GM08714 (cell line): ENCODE results near the gene ATP5F1B.
"Not testable (repeated sequence)": the region's sequence is repeated elsewhere in the genome, so short reads cannot be mapped to it uniquely, and the experiment has no call there.

Experiments used
- H3K4me3 ChIP-seq: fragments of 200-500 bp; sonication (Bioruptor generic); 2 replicates; pipeline ENCODE4 v1.5.1; 2014; ENCODE audit warnings: mild to moderate bottlenecking, low read length, inconsistent platforms
- ZNF274 ChIP-seq: IDR thresholded peaks from 2 replicates; pipeline ENCODE4 v1.6.1; 2012; ENCODE audit warnings: mild to moderate bottlenecking, low read depth, low read length

Gene ATP5F1B

DNA sequence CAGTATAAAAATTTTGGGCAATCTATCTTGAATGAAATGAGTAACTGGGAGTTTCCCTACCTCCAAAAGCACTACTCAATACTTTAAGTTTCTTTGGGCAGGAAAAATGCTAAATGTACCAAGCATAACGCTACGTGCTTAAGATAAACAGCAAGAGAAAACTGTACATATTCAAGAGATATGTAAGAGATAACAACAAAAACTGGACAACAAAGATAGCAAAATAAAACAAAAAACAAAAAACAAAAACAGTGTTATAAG is 22.3 kb upstream of the ATP5F1B start:
- no peak for TF ChIP-seq ZNF274
- no peak overlapping the region for H3K4me3 ChIP-seq

DNA sequence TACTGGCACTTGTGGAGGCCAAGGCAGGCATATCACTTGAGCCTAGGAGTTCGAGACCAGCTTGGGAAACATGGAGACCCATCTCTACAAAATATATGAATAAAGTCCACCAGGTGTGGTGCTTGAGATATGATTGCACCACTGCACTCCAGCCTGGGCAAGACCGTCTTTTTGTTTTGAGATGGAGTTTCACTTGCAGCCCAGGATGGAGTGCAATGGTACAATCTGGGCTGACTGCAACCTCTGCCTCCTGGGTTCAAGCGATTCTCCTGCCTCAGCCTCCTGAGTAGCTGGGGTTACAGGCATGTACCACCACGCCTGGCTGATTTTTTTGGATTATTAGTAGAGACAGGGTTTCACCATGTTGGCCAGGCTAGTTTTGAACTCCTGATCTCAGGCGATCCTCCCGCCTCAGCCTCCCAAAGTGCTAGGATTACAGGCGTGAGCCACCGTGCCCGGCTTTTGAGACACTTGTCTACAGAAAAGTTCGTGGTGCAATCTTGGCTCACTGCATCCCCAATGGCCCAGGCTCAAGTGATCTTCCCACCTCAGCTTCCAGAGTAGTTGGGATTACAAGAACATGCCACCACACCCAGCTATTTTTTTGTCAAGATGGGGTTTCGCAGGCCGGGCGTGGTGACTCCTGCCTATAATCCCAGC is 16.3 kb upstream of the ATP5F1B start:
- H3K4me3 ChIP-seq = no peak overlapping the region
- no peak for TF ChIP-seq ZNF274

GRCh38 chr12:56661560-56661959 is 15.8 kb upstream of the ATP5F1B start:
- TF ChIP-seq ZNF274 = no peak

GRCh38 chr12:56658921-56659320 is 13.1 kb upstream of the ATP5F1B start:
- TF ChIP-seq ZNF274 = no peak
- no peak overlapping the region for H3K4me3 ChIP-seq

More at GRCh38 chr12:56661560-56661959, 15.8 kb upstream of the ATP5F1B start:
- no peak overlapping the region for H3K4me3 ChIP-seq

DNA sequence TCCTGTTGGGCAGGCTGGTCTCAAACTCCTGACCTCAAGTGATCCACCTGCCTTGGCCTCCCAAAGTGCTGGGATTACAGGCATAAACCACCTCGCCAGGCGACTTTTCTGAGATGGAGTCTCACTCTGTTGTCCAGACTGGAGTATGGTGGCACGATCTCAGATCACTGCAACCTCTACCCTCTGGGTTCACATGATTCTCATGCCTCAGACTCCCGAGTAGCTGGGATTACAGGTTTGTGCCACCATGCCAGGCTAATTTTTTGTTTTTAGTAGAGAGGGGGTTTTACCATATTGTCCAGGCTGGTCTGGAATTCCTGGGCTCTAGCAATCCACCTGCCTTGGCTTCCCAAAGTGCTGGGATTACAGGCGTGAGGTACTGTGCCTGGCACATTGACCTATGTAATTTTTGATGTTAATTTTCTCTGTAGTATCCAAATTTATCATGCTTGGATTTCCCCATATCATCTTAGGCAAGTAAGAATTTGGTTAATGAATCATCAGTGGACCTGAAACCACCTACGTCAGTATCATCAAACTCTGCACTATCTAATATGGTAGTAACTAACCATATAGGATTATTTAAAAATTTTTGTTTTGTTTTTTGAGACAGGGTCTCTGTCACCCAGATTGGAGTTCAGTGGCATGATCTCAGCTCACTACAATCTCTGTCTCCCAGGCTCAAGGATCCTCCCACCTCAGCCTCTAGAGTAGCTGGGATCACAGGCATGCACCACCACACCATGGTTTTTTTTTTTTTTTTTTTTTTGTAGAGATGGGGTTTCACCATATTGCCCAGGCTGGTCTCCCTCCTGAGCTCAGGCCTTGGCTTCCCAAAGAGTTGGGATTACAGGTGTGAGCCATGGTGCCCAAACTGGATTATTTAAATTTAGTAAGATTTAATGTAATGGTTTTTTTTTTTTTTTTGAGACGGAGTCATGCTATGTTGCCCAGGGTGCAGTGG is 11.9 kb upstream of the ATP5F1B start:
- TF ChIP-seq ZNF274 = no peak

GRCh38 chr12:56653781-56654180 is 8.0 kb upstream of the ATP5F1B start:
- H3K4me3 ChIP-seq = not testable (repeated sequence)

More for the DNA sequence above, 11.9 kb upstream of the ATP5F1B start:
- no peak overlapping the region for H3K4me3 ChIP-seq

DNA sequence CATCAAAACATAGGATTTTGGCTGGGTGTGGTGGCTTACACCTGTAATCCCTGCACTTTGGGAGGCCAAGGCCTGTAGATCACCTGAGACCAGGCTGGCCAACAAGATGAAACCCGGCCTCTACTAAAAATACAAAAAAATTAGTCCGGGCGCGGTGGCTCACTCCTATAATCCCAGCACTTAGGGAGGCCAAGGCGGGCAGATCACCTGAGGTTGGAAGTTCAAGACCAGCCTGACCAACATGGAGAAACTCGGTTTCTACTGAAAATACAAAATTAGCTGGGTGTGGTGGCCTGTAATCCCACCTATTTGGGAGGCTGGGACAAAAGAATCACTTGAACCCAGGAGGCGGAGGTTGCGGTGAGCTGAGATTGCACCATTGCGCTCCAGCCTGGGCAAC is 2.2 kb upstream of the ATP5F1B start:
- H3K4me3 ChIP-seq = not testable (repeated sequence)

GRCh38 chr12:56645201-56645716 is 525 bp downstream of the ATP5F1B start:
- TF ChIP-seq ZNF274 = no peak
- H3K4me3 ChIP-seq = peak overlapping the region; percentile 92

DNA sequence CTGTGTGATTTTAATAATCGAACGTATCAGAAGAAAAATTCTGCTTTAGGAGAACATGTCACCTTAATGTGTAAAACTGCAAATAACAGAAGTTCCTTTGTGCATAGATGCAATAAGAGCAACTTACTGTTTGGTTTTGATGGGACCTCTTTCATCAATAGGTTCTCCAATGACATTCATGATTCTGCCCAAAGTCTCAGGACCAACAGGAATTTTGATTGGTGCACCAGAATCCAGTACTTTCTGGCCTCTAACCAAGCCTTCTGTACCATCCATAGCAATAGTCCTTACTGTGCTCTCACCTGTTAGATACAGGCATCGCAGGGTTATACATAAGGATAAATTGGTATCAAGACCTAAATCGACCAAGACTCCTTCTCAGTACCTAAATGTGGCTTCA is 1.1 kb downstream of the ATP5F1B start:
- TF ChIP-seq ZNF274 = no peak
- H3K4me3 ChIP-seq = peak overlapping the region; percentile 92

DNA sequence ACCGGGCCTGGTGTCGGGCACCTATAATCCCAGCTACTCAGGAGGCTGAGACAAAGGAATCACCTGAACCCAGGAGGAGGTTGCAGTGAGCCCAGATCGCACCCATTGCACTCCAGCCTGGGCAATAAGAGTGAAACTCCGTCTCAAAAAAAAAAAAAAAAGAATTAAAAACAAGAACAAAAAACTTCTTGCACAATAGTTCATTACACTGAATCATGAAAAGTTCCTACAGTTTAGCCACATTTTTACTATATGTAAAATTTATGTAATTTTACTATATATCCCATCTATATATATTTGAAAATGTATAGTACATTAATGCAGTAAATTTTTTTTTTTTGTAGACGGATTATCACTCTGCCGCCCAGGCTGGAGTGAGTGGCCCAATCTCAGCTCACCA is 4.6 kb downstream of the ATP5F1B start:
- TF ChIP-seq ZNF274 = no peak
- H3K4me3 ChIP-seq = no peak overlapping the region

- H3K4me3 ChIP-seq = no peak overlapping the region
- no peak for TF ChIP-seq ZNF274
These were observed 8.2 kb downstream of the ATP5F1B start for GRCh38 chr12:56637621-56638020.

DNA sequence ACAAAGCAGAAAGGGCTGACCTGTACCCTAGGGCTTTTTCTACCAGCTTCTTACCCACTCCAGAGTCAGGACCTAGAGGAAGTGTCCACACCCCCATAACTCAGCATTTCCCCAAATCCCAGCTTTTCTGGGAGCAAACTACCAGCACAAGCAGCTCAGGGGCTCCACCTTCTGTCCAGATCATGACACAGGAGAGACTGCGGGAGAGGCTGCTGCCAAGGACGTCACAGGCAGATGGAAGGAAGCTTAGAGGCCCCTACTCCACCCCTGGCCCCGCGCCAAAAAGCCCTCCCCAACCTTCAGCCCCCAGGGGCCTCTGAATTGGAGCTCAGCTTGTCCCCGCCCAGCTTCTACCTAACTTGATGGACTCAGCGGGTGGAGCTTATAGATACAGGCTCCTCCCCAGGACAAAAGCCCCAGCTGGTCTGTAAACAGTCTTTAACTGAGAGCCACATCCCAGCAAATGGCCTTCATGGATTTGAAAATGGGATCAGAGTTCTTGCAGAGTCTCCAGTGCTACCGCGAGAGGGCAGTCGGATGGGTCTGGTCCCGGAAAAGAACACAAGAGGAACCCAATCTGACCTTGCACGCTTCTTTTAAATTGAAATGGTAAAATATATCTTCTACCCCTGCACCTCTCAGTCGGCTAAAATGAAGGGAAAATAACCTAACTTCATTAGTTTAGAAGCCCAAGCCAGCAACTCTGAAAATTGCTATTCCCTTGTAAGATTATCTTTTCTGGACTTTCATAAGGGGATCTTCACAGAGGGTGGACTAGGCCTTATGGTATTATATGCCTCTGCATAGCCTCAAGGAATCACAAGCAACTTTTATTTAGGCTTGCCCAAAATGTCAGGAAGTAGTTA is 8.9 kb downstream of the ATP5F1B start:
- peak overlapping the region; percentile 78; the same call in 1 of the 2 replicates for H3K4me3 ChIP-seq
- no peak for TF ChIP-seq ZNF274

DNA sequence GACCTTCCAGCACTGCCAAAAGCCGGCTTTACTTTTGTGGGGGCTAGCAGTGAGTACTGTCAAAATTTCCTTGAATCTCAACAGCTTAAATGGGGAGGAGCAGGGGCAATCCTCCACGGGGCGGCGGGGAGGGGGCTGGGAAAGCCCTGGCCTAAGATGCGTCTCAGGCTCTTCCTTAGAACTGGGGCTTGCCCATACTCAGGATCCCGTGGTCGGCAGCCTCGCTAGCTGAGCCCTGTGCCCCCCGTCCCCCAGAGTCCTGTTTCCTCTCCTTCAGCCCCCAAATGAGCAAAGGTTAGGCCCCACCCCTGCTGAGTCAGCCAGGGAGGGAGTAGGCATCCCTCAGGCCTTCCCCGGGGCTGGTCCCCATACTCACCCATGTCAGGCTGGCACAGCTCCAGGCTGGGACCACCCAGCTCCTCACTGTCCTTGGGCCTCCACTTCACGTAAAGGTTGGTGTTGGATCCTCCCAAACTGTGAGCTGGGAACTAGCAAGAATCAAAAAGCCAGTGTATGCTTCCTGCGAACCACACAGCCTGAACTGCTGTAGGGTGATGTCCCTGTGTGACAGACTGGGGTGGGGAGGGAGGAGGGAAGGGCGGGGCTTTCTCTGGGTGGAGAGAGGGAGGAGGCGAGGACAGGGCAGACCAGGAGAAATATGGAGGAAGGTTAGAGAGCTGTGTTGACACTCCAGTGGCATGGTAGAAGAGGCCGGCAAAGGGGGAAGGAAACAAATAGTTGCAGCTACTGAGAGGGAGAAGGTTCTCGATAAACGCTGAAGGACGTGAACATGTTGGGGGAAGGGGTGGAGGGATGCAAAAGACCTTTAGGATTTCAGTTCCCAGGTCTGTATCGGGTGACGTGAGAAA is 9.7 kb downstream of the ATP5F1B start:
- peak overlapping the region; percentile 78 for H3K4me3 ChIP-seq
- TF ChIP-seq ZNF274 = no peak
